Trophoblast cell (in vitro differentiated cells and primary cell): ENCODE measurements around the gene NPDC1.

Source experiments
- DNase-seq, 2 donors: peaks; one replicate each; pipeline ENCODE4 v3.0.0-alpha.2; 2016
- H2AFZ ChIP-seq: 2 replicates; pipeline ENCODE4 v1.6.1; 2013; ENCODE audit warnings: low read length, moderate library complexity, mild to moderate bottlenecking; ENCODE audit not compliant: insufficient read depth, poor library complexity
- H2AK5ac ChIP-seq: 2 replicates; pipeline ENCODE4 v1.6.1; 2013; ENCODE audit warnings: mild to moderate bottlenecking, low read length
- H2BK120ac ChIP-seq: 2 replicates; pipeline ENCODE4 v1.6.1; 2013; ENCODE audit warnings: low read length, mild to moderate bottlenecking, moderate library complexity; ENCODE audit not compliant: insufficient read depth, poor library complexity
- H2BK12ac ChIP-seq: 2 replicates; pipeline ENCODE4 v1.6.1; 2013; ENCODE audit warnings: mild to moderate bottlenecking, low read length, moderate library complexity
- H2BK5ac ChIP-seq: 2 replicates; pipeline ENCODE4 v1.6.1; 2013; ENCODE audit warnings: low read length, low read depth, moderate library complexity, mild to moderate bottlenecking; ENCODE audit not compliant: poor library complexity
- H3K14ac ChIP-seq: 2 replicates; pipeline ENCODE4 v1.6.1; 2013; ENCODE audit warnings: mild to moderate bottlenecking, low read length
- H3K18ac ChIP-seq: 2 replicates; pipeline ENCODE4 v1.6.1; 2013; ENCODE audit warnings: mild to moderate bottlenecking, low read length
- H3K23ac ChIP-seq: 2 replicates; pipeline ENCODE4 v1.6.1; 2013; ENCODE audit warnings: low read length
- H3K27ac ChIP-seq: 2 replicates; pipeline ENCODE4 v1.5.1; 2013; ENCODE audit warnings: low read depth, mild to moderate bottlenecking, inconsistent platforms, low read length, moderate library complexity
- H3K27me3 ChIP-seq: 2 replicates; pipeline ENCODE4 v1.6.1; 2013; ENCODE audit warnings: inconsistent platforms, mild to moderate bottlenecking, low read length, moderate library complexity; ENCODE audit not compliant: insufficient read depth
- H3K36me3 ChIP-seq, 2 experiments: 1 replicate in 1 of 2; 2 replicates in 1 of 2; pipeline ENCODE4 v1.6.1; 2013; ENCODE audit warnings: low read length in 2 of 2, mild to moderate bottlenecking in 2 of 2, moderate library complexity in 1 of 2; ENCODE audit not compliant: insufficient read depth in 2 of 2, control insufficient read depth in 1 of 2
- H3K4ac ChIP-seq: 2 replicates; pipeline ENCODE4 v1.6.1; 2013; ENCODE audit warnings: low read depth, mild to moderate bottlenecking, low read length, moderate library complexity
- H3K4me1 ChIP-seq, 2 experiments: 1 replicate in 1 of 2; 2 replicates in 1 of 2; pipeline ENCODE4 v1.6.1; 2013; ENCODE audit warnings: low read length in 2 of 2, mild to moderate bottlenecking in 2 of 2, moderate library complexity in 1 of 2; ENCODE audit not compliant: insufficient read depth in 2 of 2, control insufficient read depth in 1 of 2
- H3K4me2 ChIP-seq: 2 replicates; pipeline ENCODE4 v1.6.1; 2013; ENCODE audit warnings: inconsistent platforms, mild to moderate bottlenecking, low read length, moderate library complexity
- H3K4me3 ChIP-seq: 2 replicates; pipeline ENCODE4 v1.5.1; 2013; ENCODE audit warnings: mild to moderate bottlenecking, low read depth, low read length, inconsistent platforms
- H3K79me1 ChIP-seq: one replicate; pipeline ENCODE4 v1.6.1; 2013; ENCODE audit warnings: low read length
- H3K79me2 ChIP-seq: 2 replicates; pipeline ENCODE4 v1.6.1; 2013; ENCODE audit warnings: low read length, mild to moderate bottlenecking; ENCODE audit not compliant: control insufficient read depth, insufficient read depth, poor library complexity
- H3K9ac ChIP-seq: 2 replicates; pipeline ENCODE4 v1.6.1; 2013; ENCODE audit warnings: mild to moderate bottlenecking, low read length
- H3K9me3 ChIP-seq: 2 replicates; pipeline ENCODE4 v1.6.1; 2013; ENCODE audit warnings: low read depth, mild to moderate bottlenecking, control low read depth, inconsistent platforms, low read length; ENCODE audit not compliant: insufficient read depth
- H4K12ac ChIP-seq: 2 replicates; pipeline ENCODE4 v1.6.1; 2013; ENCODE audit warnings: low read depth, mild to moderate bottlenecking, low read length, moderate library complexity
- H4K8ac ChIP-seq: 2 replicates; pipeline ENCODE4 v1.6.1; 2013; ENCODE audit warnings: low read depth, mild to moderate bottlenecking, low read length, moderate library complexity
- H4K91ac ChIP-seq: one replicate; pipeline ENCODE4 v1.6.1; 2013; ENCODE audit warnings: low read depth, mild to moderate bottlenecking, low read length, moderate library complexity
- WGBS: extraction: QIAGEN DNeasy Blood & Tissue Kit; methylation state at CpG from one replicate; pipeline ENCODE4 v1.1.7; 2013; ENCODE audit warnings: missing lambda C conversion rate; ENCODE audit not compliant: insufficient read length, insufficient coverage; ENCODE audit errors: extremely low coverage; 5-methylcytosine and 5-hydroxymethylcytosine counted together

Gene NPDC1

GRCh38 chr9:137031904-137032640 lies 13.9 kb downstream of the NPDC1 start, which contains the start of gene FUT7:
Gene FUT7, minus strand, starts transcription at chr9:137032088. Its CDS starts 97 bp downstream, at chr9:137031991.
- no peak for DNase-seq
- H2BK12ac ChIP-seq = no peak within 1 kb of the TSS
- no peak within 1 kb of the TSS for H2AFZ ChIP-seq
- no peak within 1 kb of the TSS for H3K27ac ChIP-seq
- peaks cover 6 to 8% of the 10 kb centered on the region in 2 experiments for H3K4me1 ChIP-seq
- no peaks in the 10 kb centered on the region for H3K79me1 ChIP-seq
- H3K14ac ChIP-seq = no peak within 1 kb of the TSS
- no peak within 1 kb of the TSS for H3K4me3 ChIP-seq
- no CpG with 5 or more reads among the region's 16 CpGs for WGBS
- H3K23ac ChIP-seq = no peak within 1 kb of the TSS
- peaks cover 5% of the 10 kb centered on the region for H3K27me3 ChIP-seq
- no peak within 1 kb of the TSS for H3K4ac ChIP-seq
- H4K8ac ChIP-seq = no peak within 1 kb of the TSS
- no peak within 1 kb of the TSS for H3K18ac ChIP-seq
- no peak within 1 kb of the TSS for H2AK5ac ChIP-seq
- no peaks in the 10 kb centered on the region for H3K36me3 ChIP-seq
- H3K9ac ChIP-seq = no peak within 1 kb of the TSS
- no peak within 1 kb of the TSS for H4K91ac ChIP-seq
- H3K9me3 ChIP-seq = peaks cover 5% of the 10 kb centered on the region
- H2BK5ac ChIP-seq = no peak within 1 kb of the TSS
- no peak within 1 kb of the TSS for H4K12ac ChIP-seq
- no peaks in the 10 kb centered on the region for H3K79me2 ChIP-seq
- H2BK120ac ChIP-seq = no peak within 1 kb of the TSS
- no peak within 1 kb of the TSS for H3K4me2 ChIP-seq

GRCh38 chr9:137030538-137031527 lies 15.1 kb downstream of the NPDC1 start:
- Histone ChIP-seq H2BK12ac (no peak overlapping the region), H3K79me2 (no peaks in the 10 kb centered on the region)

DNA sequence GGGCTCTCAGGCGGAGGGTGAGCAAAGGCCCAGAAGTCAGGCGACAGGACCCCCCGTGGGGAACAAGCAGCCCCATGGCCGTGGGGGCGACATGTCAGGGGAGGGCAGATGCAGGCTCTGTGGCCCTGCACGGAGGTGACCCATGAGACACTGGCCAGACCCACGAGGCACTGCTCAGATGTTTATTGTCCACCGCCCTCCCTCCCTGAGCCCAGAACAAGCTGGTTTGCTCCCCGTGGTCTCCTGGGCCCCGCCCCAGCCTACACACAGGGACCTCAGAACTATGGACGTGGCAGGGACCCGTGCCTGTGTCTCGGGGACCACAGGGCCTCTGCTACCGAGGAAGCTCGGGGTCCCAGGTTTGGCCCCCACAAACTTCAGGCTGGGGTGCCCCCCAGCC lies 16.0 kb downstream of the NPDC1 start:
- no peaks in the 10 kb centered on the region for H3K79me2 ChIP-seq
- H4K12ac ChIP-seq = no peak overlapping the region
- H3K4me1 ChIP-seq = peaks cover 6 to 8% of the 10 kb centered on the region in 2 experiments
- H3K9ac ChIP-seq = no peak overlapping the region
- H3K36me3 ChIP-seq = no peaks in the 10 kb centered on the region
- H3K23ac ChIP-seq = no peak overlapping the region
- no peak overlapping the region for H4K91ac ChIP-seq
- H2BK5ac ChIP-seq = no peak overlapping the region
- no peak overlapping the region for H3K4me3 ChIP-seq
- DNase-seq = no peak
- H4K8ac ChIP-seq = no peak overlapping the region
- peaks cover 3% of the 10 kb centered on the region for H3K9me3 ChIP-seq
- H3K4ac ChIP-seq = no peak overlapping the region
- H3K4me2 ChIP-seq = no peak overlapping the region
- no peak overlapping the region for H3K14ac ChIP-seq
- no peaks in the 10 kb centered on the region for H3K79me1 ChIP-seq
- WGBS = no CpG with 5 or more reads among the region's 15 CpGs
- H2BK12ac ChIP-seq = no peak overlapping the region
- H3K27ac ChIP-seq = no peak overlapping the region
- H2AK5ac ChIP-seq = no peak overlapping the region
- H2BK120ac ChIP-seq = no peak overlapping the region
- no peak overlapping the region for H3K18ac ChIP-seq
- H3K27me3 ChIP-seq = peaks cover 9% of the 10 kb centered on the region
- no peak overlapping the region for H2AFZ ChIP-seq

More at GRCh38 chr9:137030538-137031527, 15.1 kb downstream of the NPDC1 start:
- Histone ChIP-seq H4K8ac (no peak overlapping the region), H3K9me3 (peaks cover 5% of the 10 kb centered on the region), H3K36me3 (no peaks in the 10 kb centered on the region), H3K4me2 (no peak overlapping the region), H3K4ac (no peak overlapping the region), H3K14ac (no peak overlapping the region), H3K18ac (no peak overlapping the region), H3K4me1 (peaks cover 6 to 8% of the 10 kb centered on the region in 2 experiments), H3K23ac (no peak overlapping the region), H2AFZ (no peak overlapping the region), H2BK5ac (no peak overlapping the region), H4K12ac (no peak overlapping the region), H4K91ac (no peak overlapping the region), H2BK120ac (no peak overlapping the region), H3K27ac (no peak overlapping the region), H3K4me3 (no peak overlapping the region), H2AK5ac (no peak overlapping the region), H3K79me1 (no peaks in the 10 kb centered on the region), H3K27me3 (peaks cover 9% of the 10 kb centered on the region), H3K9ac (no peak overlapping the region)
- WGBS = no CpG with 5 or more reads among the region's 65 CpGs
- DNase-seq = no peak

DNA sequence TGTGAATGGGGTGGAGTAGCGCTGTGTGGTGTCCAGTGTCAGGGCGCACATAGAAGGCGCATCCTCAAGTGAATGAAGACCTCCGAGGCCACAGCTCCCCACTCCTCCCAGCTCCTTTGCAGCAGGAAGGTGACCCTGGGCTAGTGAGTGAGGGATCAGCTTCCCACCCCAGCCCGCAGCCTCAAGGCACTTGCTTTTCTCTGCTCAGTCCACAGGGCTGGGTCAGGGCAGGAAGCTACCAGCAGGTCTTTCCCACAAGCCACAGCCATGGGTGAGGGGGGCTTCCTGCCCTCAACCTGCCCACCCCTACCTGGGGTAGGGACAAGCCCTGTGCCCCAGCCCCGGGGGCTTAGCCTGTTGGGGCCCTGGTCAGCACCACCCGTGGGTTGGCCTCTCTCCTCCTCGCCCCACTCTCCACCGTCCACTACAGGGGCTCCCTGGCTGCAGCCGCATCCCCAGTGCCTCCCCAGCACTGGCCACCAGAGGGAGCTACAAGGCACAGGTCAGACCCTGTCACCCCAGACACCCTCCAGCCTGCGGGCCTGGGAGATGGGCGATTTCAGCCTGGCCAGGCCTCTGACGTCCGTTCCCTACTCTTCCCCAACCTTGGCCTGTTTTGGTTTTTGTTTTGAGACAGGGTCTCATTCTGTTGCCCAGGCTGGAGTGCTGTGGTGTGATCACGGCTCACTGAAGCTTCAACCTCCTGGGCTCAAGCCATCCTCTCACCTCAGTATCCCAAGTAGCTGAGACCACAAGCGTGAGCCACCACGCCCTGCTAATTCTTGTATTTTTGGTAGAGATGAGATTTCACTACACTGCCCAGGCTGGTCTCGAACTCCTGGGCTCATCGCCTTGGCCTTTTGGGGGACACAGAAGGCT lies 16.7 kb downstream of the NPDC1 start:
- Histone ChIP-seq H4K12ac (no peak overlapping the region), H3K4ac (no peak overlapping the region), H2BK120ac (no peak overlapping the region), H4K8ac (no peak overlapping the region), H3K4me3 (no peak overlapping the region), H3K9ac (no peak overlapping the region), H3K79me2 (no peaks in the 10 kb centered on the region), H3K36me3 (no peaks in the 10 kb centered on the region), H3K27ac (no peak overlapping the region), H2AFZ (no peak overlapping the region), H3K9me3 (peaks cover 3% of the 10 kb centered on the region), H3K27me3 (peaks cover 9% of the 10 kb centered on the region), H2BK5ac (no peak overlapping the region), H3K23ac (no peak overlapping the region), H3K14ac (no peak overlapping the region), H3K4me1 (peaks cover 6 to 8% of the 10 kb centered on the region in 2 experiments), H4K91ac (no peak overlapping the region), H3K79me1 (no peaks in the 10 kb centered on the region), H3K4me2 (peak overlapping the region; percentile 79), H3K18ac (no peak overlapping the region), H2AK5ac (no peak overlapping the region), H2BK12ac (no peak overlapping the region)
- no CpG with 5 or more reads among the region's 19 CpGs for WGBS
- DNase-seq = peak; percentile 50 to 77
